HG03439 (cell line): Measurements from ENCODE around the gene INS.
"Not testable (repeated sequence)": the region's sequence is repeated elsewhere in the genome, so short reads cannot be mapped to it uniquely, and the experiment has no call there.

Experiments used
- ATAC-seq: cut with Tn5 transposase; IDR thresholded peaks from one replicate; pipeline ENCODE4 v1.9.1; 2021; ENCODE audit warnings: mild to moderate bottlenecking, moderate library complexity; ENCODE audit not compliant: unreplicated experiment

INS gene

GRCh38 chr11:2182692-2183474 lies 21.9 kb upstream of the INS start:
- ATAC-seq, result no peak

GRCh38 chr11:2182075-2182474 lies 21.1 kb upstream of the INS start:
- ATAC-seq, result no peak

GRCh38 chr11:2180789-2181370 lies 19.9 kb upstream of the INS start:
- ATAC-seq, result no peak

- no peak for ATAC-seq
Measured at GRCh38 chr11:2180347-2180746, 19.3 kb upstream of the INS start.

- ATAC-seq, result no peak
Measured at GRCh38 chr11:2179516-2179915, 18.5 kb upstream of the INS start.

DNA sequence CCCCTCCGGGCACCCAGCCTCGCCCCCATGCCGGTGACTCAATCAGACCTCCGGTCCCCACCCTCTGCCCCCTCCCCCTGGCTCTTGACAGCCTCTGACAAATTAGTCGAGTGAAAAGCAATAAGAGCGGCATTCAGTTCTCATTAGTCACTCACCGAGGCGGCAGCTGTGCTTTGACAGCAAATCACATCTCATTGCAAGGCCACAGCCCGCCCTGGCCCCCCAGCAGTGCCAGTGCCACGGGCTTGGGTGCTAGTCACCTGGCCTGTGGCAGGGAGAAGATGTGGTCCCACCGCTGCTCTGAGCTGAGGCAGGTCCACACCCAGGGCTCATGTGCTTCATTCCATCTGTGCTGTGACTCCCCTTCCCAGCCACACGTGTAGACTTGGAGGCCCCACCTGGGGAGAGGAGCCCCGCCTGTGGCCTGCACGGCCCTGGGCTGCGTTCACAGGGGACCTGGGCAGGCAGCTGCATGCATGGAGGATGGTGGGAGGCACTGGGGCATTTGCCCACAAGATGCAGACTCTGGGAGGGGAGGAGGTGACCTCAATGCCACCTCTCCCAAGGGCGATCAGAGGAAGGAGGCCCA lies 18.0 kb upstream of the INS start:
- no peak for ATAC-seq

- ATAC-seq, result not testable (repeated sequence)
Measured at GRCh38 chr11:2178055-2178773, 17.2 kb upstream of the INS start.

GRCh38 chr11:2177076-2177475 lies 16.1 kb upstream of the INS start:
- no peak for ATAC-seq

- ATAC-seq, result no peak
Measured at GRCh38 chr11:2176389-2176900, 15.4 kb upstream of the INS start.

GRCh38 chr11:2175659-2176058 lies 14.7 kb upstream of the INS start:
- ATAC-seq, result no peak

GRCh38 chr11:2174361-2174760 lies 13.4 kb upstream of the INS start:
- no peak for ATAC-seq

DNA sequence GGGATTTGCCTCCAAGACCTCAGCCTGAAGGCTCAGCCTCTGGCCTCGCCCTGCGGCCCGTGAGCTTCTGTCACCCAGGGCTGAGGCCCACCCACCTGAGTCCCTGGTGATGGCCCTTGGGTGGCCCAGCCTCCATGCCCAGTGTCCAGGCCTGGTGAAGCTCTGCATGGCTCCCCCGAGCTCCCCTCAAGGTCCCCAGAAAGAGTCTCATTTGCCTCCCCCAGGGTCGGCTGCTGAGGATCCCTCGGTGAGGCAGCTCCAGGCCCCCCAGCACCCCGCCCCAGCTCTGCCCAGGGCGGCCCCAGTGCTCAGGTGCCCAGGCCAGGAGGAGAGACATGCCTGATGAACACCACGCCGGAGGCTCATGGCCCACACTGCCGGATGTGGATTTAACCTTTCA lies 12.8 kb upstream of the INS start:
- no peak for ATAC-seq

- ATAC-seq, result no peak
Measured at GRCh38 chr11:2173150-2173693, 12.2 kb upstream of the INS start.

DNA sequence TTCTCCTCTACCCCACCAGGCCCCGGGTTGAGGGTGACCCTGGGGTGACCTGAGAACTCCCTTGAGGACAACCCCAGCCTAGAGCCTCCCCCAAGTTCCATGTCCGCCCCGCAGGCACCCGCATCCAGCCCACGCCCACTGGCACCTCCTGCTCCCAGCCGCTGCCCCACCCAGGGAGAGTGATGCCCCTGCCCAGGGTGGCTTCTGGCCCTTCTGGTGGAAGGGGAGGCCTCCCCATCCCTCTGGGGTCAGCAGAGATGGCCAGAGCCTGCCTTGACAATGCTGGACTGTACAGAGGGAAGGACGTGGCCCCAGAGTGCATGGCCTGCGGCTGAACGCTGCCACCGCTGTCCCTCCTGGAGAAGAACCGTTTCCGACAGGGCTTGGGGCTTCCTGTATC lies 11.7 kb upstream of the INS start:
- ATAC-seq, result no peak

DNA sequence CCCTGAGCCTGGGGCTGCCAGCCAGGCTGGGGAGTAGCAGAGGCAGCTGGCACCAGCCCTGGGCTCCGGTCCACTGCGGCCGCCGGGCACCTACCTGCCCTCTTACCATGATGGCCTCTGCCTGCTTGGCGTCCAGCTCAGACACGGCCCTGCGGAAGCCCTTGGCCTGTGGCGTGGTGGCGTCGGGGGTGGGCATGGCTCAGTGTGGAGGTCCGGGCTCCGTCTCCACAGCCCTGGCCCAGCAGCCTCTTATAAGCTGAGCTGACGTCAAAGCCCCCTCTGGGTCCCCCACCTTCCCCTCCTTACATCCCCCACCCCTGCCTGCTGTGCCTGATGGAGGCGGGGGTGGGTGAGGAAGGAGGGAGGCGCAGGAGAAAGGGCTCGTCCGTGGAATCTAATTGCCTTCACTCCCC lies 10.6 kb upstream of the INS start, which contains the start of gene TH:
TH (minus strand) TSS at position 225 of the 413 bp plus-strand sequence; CDS start at position 196, 29 bp downstream.
- ATAC-seq, result no peak

GRCh38 chr11:2169626-2170570 lies 8.9 kb upstream of the INS start:
- no peak for ATAC-seq

GRCh38 chr11:2169005-2169378 lies 8.0 kb upstream of the INS start:
- no peak for ATAC-seq

GRCh38 chr11:2168286-2169004 lies 7.4 kb upstream of the INS start:
- ATAC-seq, result no peak
